Muscle layer of duodenum (tissue), 2 donors: ENCODE measurements around the gene CFAP74.

Source experiments
- H3K27ac ChIP-seq: one replicate; pipeline ENCODE4 v1.7.0; 2013; ENCODE audit warnings: mild to moderate bottlenecking, low read length
- H3K27me3 ChIP-seq: one replicate; pipeline ENCODE4 v1.7.0; 2013; ENCODE audit warnings: low read depth, mild to moderate bottlenecking, control low read depth, low read length
- H3K36me3 ChIP-seq, 2 donors: one replicate each; pipeline ENCODE4 v1.7.0; 2013; ENCODE audit warnings: low read length in 2 of 2, control low read depth in 1 of 2, mild to moderate bottlenecking in 1 of 2; ENCODE audit not compliant: insufficient read depth in 2 of 2, control insufficient read depth in 1 of 2
- H3K4me1 ChIP-seq, 2 donors: one replicate each; pipeline ENCODE4 v1.7.0; 2013; ENCODE audit warnings: low read length in 2 of 2, mild to moderate bottlenecking in 2 of 2, control low read depth in 1 of 2, moderate library complexity in 1 of 2; ENCODE audit not compliant: insufficient read depth in 2 of 2, control insufficient read depth in 1 of 2
- H3K4me3 ChIP-seq, 2 donors: one replicate each; pipeline ENCODE4 v1.7.0; 2013; ENCODE audit warnings: low read length in 2 of 2, low read depth in 1 of 2, mild to moderate bottlenecking in 1 of 2
- H3K9me3 ChIP-seq, 2 donors: one replicate each; pipeline ENCODE4 v1.7.0; 2013; ENCODE audit warnings: low read length in 2 of 2, control low read depth in 1 of 2, mild to moderate bottlenecking in 1 of 2; ENCODE audit not compliant: control insufficient read depth in 1 of 2
- donor health status: healthy.

The CFAP74 gene

GRCh38 chr1:2003541-2004131 is at the start of gene CFAP74:
Gene CFAP74, minus strand, starts transcription at chr1:2003786. Its CDS starts 12,830 bp downstream, at chr1:1990956.
- Histone ChIP-seq H3K36me3 (no peaks in the 10 kb centered on the region), H3K27me3 (peaks cover 4% of the 10 kb centered on the region), H3K4me3 (no peak within 1 kb of the TSS), H3K4me1 (peaks cover 0 to 5% of the 10 kb centered on the region in 2 donors), H3K9me3 (no peaks in the 10 kb centered on the region), H3K27ac (no peak within 1 kb of the TSS)

GRCh38 chr1:2053217-2053616 is 49.6 kb upstream of the CFAP74 start:
- no peak overlapping the region for H3K27ac ChIP-seq
- H3K4me3 ChIP-seq = no peak overlapping the region
- peaks cover 17% of the 10 kb centered on the region for H3K27me3 ChIP-seq
- peaks cover 0 to 9% of the 10 kb centered on the region in 2 donors for H3K4me1 ChIP-seq
- no peaks in the 10 kb centered on the region for H3K36me3 ChIP-seq
- no peaks in the 10 kb centered on the region for H3K9me3 ChIP-seq

- no peak overlapping the region for H3K4me3 ChIP-seq
- H3K27ac ChIP-seq = no peak overlapping the region
- H3K27me3 ChIP-seq = peaks cover 20% of the 10 kb centered on the region
- peaks cover 0 to 9% of the 10 kb centered on the region in 2 donors for H3K4me1 ChIP-seq
- no peaks in the 10 kb centered on the region for H3K36me3 ChIP-seq
- no peaks in the 10 kb centered on the region for H3K9me3 ChIP-seq
Measured at GRCh38 chr1:2052756-2053155, 49.2 kb upstream of the CFAP74 start.

- no peak overlapping the region for H3K4me3 ChIP-seq
- no peak overlapping the region for H3K27ac ChIP-seq
- peaks cover 0 to 9% of the 10 kb centered on the region in 2 donors for H3K4me1 ChIP-seq
- peaks cover 20% of the 10 kb centered on the region for H3K27me3 ChIP-seq
- H3K9me3 ChIP-seq = no peaks in the 10 kb centered on the region
- H3K36me3 ChIP-seq = no peaks in the 10 kb centered on the region
Measured at GRCh38 chr1:2052054-2052679, 48.6 kb upstream of the CFAP74 start.

GRCh38 chr1:2050793-2051682 is 47.5 kb upstream of the CFAP74 start:
- Histone ChIP-seq H3K9me3 (no peaks in the 10 kb centered on the region), H3K36me3 (no peaks in the 10 kb centered on the region), H3K4me3 (peak overlapping the region; percentile 30 to 65), H3K4me1 (peaks cover 0 to 10% of the 10 kb centered on the region in 2 donors), H3K27ac (no peak overlapping the region), H3K27me3 (peaks cover 20% of the 10 kb centered on the region)

GRCh38 chr1:2050461-2050792 is 46.8 kb upstream of the CFAP74 start:
- Histone ChIP-seq H3K36me3 (no peaks in the 10 kb centered on the region), H3K27me3 (peaks cover 20% of the 10 kb centered on the region), H3K4me1 (peaks cover 0 to 16% of the 10 kb centered on the region in 2 donors), H3K27ac (no peak overlapping the region), H3K4me3 (peak overlapping the region; percentile 30 to 65), H3K9me3 (no peaks in the 10 kb centered on the region)

GRCh38 chr1:2049718-2050431 is 46.3 kb upstream of the CFAP74 start, which contains the start of gene PRKCZ:
Gene PRKCZ, plus strand, starts transcription at chr1:2050411. Its CDS starts 220 bp downstream, at chr1:2050631.
- peaks cover 20% of the 10 kb centered on the region for H3K27me3 ChIP-seq
- H3K4me3 ChIP-seq = peak within 1 kb of the TSS; percentile 39 to 65
- no peaks in the 10 kb centered on the region for H3K36me3 ChIP-seq
- peaks cover 0 to 22% of the 10 kb centered on the region in 2 donors for H3K4me1 ChIP-seq
- H3K9me3 ChIP-seq = no peaks in the 10 kb centered on the region
- peak within 1 kb of the TSS; percentile 8 for H3K27ac ChIP-seq

- H3K27ac ChIP-seq = peak overlapping the region; percentile 8
- no peaks in the 10 kb centered on the region for H3K9me3 ChIP-seq
- no peaks in the 10 kb centered on the region for H3K36me3 ChIP-seq
- H3K4me1 ChIP-seq = peaks cover 0 to 27% of the 10 kb centered on the region in 2 donors
- H3K4me3 ChIP-seq = peak overlapping the region; percentile 39 to 65
- H3K27me3 ChIP-seq = peaks cover 20% of the 10 kb centered on the region
Measured at GRCh38 chr1:2049225-2049717, 45.7 kb upstream of the CFAP74 start.

GRCh38 chr1:2047749-2048729 is 44.5 kb upstream of the CFAP74 start:
- Histone ChIP-seq H3K9me3 (no peaks in the 10 kb centered on the region), H3K4me1 (peaks cover 0 to 27% of the 10 kb centered on the region in 2 donors), H3K27ac (no peak overlapping the region), H3K36me3 (no peaks in the 10 kb centered on the region), H3K4me3 (no peak overlapping the region), H3K27me3 (peaks cover 20% of the 10 kb centered on the region)
